Muscle layer of colon (tissue), 2 donors: ENCODE data around the gene UNK.
"Not testable (repeated sequence)": the region's sequence is repeated elsewhere in the genome, so short reads cannot be mapped to it uniquely, and the experiment has no call there.

Source experiments
- H3K27ac ChIP-seq: one replicate; pipeline ENCODE4 v1.7.0; 2013; ENCODE audit warnings: low read depth, mild to moderate bottlenecking, low read length, moderate library complexity
- H3K27me3 ChIP-seq, 2 donors: one replicate each; pipeline ENCODE4 v1.7.0; 2013; ENCODE audit warnings: low read length in 2 of 2, mild to moderate bottlenecking in 2 of 2; ENCODE audit not compliant: insufficient read depth in 2 of 2, control insufficient read depth in 1 of 2
- H3K36me3 ChIP-seq: one replicate; pipeline ENCODE4 v1.7.0; 2013; ENCODE audit warnings: mild to moderate bottlenecking, low read length; ENCODE audit not compliant: insufficient read depth
- H3K4me1 ChIP-seq: one replicate; pipeline ENCODE4 v1.7.0; 2013; ENCODE audit warnings: mild to moderate bottlenecking, low read length; ENCODE audit not compliant: insufficient read depth
- H3K4me3 ChIP-seq, 2 donors: one replicate each; pipeline ENCODE4 v1.7.0; 2013; ENCODE audit warnings: low read length in 2 of 2, low read depth in 1 of 2, mild to moderate bottlenecking in 1 of 2, moderate library complexity in 1 of 2
- H3K9ac ChIP-seq: one replicate; pipeline ENCODE4 v1.7.0; 2013; ENCODE audit warnings: low read length
- H3K9me3 ChIP-seq: one replicate; pipeline ENCODE4 v1.7.0; 2013; ENCODE audit warnings: mild to moderate bottlenecking, low read length
- donor health status: abdominal sarcoma.
- donor health status: Adenocarcinoma of cecum.

UNK gene

GRCh38 chr17:75869282-75870141, 84.9 kb downstream of the UNK start:
- Histone ChIP-seq H3K27ac (peak overlapping the region; percentile 78), H3K36me3 (peaks cover 10% of the 10 kb centered on the region), H3K4me3 (peak overlapping the region in 1 of 2 donors; percentile 44), H3K9ac (peak overlapping the region; percentile 29), H3K4me1 (peaks cover 46% of the 10 kb centered on the region), H3K27me3 (no peaks in the 10 kb centered on the region), H3K9me3 (no peaks in the 10 kb centered on the region)

GRCh38 chr17:75870228-75870627, 85.6 kb downstream of the UNK start:
- not testable (repeated sequence) for H3K9me3 ChIP-seq, H3K27me3 ChIP-seq, H3K4me3 ChIP-seq
- peaks cover 53% of the 10 kb centered on the region for H3K4me1 ChIP-seq
- peak overlapping the region; percentile 29 for H3K9ac ChIP-seq
- peaks cover 17% of the 10 kb centered on the region for H3K36me3 ChIP-seq
- H3K27ac ChIP-seq: peak overlapping the region; percentile 78

DNA sequence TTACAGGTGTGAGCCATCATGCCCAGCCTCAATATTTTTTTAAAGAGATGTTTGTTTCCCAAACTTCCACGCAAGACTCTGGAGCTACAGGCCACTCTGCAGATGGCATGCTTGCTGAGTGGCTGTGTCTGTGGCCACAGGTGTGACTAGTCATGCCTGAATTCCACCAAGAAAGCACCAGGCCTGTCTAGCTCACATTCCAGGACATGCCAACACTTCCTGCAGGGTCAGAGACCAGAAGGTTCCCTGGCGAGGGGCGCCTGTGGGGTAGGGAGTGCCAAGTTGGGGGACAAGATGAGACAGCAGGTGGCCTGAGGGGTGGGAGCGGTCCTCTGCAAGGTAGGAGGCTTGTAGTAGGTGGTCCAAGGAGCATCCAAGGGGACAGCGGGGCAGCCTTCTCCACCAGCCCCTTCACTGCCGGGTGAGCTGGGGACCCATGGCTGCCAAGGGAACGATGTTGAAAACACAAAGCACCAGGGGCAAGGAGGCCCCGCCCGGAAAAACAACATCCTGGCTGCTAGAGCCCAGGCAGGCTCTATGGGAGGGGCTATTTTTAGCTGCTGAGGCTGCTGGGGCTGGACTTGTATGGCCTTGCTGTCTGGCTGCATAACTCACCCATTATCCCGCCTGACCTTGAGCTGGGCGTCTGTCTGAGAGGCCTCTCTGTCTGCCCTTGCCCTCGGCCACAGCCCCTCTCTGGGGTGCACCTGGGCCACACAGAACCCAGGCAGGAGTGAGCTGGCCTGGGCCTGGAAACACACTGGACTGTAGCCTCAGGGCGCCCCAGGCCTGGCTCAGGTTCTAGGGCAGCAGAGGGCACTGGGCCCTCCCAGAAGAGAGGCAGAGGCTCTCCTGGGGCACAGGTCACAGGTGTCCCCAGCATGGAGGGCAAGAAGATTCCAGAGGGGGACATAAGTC, 88.1 kb downstream of the UNK start:
- H3K4me1 ChIP-seq: peaks cover 70% of the 10 kb centered on the region
- peak overlapping the region in 1 of 2 donors; percentile 15 for H3K4me3 ChIP-seq
- no peaks in the 10 kb centered on the region for H3K9me3 ChIP-seq
- peak overlapping the region; percentile 45 for H3K9ac ChIP-seq
- no peaks in the 10 kb centered on the region for H3K27me3 ChIP-seq
- peak overlapping the region; percentile 88 for H3K27ac ChIP-seq
- peaks cover 24% of the 10 kb centered on the region for H3K36me3 ChIP-seq

DNA sequence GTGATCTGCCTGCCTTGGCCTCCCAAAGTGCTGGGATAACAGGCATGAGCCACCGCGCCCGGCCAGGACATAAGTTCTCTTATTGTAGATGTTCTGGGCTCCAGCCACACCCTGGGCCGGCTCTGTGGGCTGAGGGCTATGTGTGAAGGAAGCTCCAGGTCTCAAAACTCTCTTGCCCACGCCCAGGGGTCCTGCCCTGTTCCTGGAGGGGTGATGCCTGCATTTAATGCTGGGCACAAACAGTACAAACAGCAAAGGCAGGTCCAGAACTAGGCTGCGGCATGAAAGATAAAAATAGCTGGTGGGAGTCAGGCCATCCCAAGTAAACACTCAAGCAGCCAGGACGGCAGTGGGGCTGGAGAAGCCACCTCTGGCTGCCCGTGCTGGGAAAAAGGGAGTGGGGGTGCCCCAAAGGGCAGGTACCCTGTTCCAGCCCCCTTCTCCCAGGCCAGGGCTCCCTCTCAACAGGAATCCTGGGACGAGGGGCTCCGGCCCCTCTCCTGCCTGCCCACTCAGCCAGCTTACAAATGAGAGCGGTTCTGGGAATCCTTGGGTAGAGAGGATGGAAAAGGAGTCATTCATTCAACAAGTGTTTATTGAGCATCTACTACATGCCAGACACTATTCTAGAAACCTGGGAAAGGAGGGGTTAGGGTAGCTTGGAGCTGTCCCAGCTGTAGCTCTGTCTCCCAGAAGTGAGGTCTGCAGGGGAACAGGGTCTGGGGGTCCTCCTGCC, 89.1 kb downstream of the UNK start:
- H3K4me3 ChIP-seq: no peak overlapping the region
- no peaks in the 10 kb centered on the region for H3K27me3 ChIP-seq
- peaks cover 71% of the 10 kb centered on the region for H3K4me1 ChIP-seq
- H3K27ac ChIP-seq: peak overlapping the region; percentile 88
- no peaks in the 10 kb centered on the region for H3K9me3 ChIP-seq
- H3K9ac ChIP-seq: peak overlapping the region; percentile 45
- peaks cover 24% of the 10 kb centered on the region for H3K36me3 ChIP-seq

DNA sequence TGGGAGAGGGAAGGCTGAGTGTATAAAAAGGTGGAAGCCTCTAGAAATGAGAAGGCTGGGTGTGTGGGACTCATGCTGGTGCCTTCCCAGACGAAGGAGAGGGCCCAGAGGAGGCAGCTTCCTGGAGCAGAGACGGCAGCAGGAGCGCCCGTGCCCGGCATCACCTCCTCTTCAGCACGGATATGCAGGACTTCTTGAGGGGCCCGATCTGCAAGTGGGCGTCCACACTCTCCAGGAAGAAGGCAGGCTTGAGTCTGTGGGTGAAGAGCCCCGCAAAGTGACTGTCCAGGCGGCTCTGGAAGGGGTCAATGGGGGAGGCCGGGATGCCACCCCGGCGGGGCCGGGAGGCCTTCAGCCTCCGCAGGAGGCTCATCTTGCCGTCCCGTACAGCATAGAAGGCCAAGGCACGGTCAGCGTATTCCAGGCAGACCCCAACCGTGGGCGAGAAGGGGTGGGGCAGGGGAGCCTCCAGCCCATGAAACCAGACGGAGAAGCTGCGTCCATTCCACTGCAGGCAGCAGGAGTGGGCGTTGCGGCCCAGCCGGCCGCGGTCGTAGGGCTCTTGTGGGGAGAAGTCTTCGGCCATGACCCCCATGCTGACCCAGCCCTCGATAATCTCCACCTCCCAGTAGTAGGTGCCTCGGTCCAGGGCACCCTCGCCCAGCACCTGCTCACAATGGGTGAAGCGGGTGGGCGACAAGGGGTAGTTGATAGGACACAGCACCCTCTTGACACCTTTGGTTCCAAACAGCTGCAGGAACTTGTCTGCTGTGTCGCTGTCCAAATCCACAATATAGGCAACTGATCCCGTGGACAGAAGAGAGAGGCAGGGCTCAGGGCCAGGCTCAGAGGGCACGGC, 89.9 kb downstream of the UNK start:
- peaks cover 66% of the 10 kb centered on the region for H3K4me1 ChIP-seq
- peaks cover 24% of the 10 kb centered on the region for H3K36me3 ChIP-seq
- peak overlapping the region in 1 of 2 donors; percentile 91 for H3K4me3 ChIP-seq
- peak overlapping the region; percentile 45 for H3K9ac ChIP-seq
- no peaks in the 10 kb centered on the region for H3K9me3 ChIP-seq
- peak overlapping the region; percentile 88 for H3K27ac ChIP-seq
- no peaks in the 10 kb centered on the region for H3K27me3 ChIP-seq
